Gastrocnemius medialis (tissue), 4 donors: ENCODE measurements around the gene ANTXR2. TPM values are rescaled to one million over a fixed set of nuclear protein-coding genes. Genes with fewer than 3 reads are reported as not detected.

Experiments used
- ATAC-seq, 2 donors: fragments of 150-250 bp; one replicate each; pipeline ENCODE4 v1.9.1; 2016
- DNase-seq, 2 donors: peaks; one replicate each; pipeline ENCODE4 v3.0.0-alpha.2; 2019
- H3K27ac ChIP-seq, 4 donors: fragments of 200-600 bp; sonication (generic); 1 replicate in 1 of 4; 2 replicates in 3 of 4; pipeline ENCODE4 v1.5.1; 2016 to 2018; ENCODE audit warnings: mild to moderate bottlenecking in 2 of 4, moderate library complexity in 1 of 4
- H3K27me3 ChIP-seq, 3 donors: fragments of 200-600 bp; sonication (generic) in 2 of 3; 1 replicate in 1 of 3; 2 replicates in 2 of 3; pipeline versions ENCODE4 v1.5.1 to v1.6.0; 2016 to 2019; ENCODE audit warnings: mild to moderate bottlenecking in 1 of 3, moderate library complexity in 1 of 3
- H3K36me3 ChIP-seq, 2 donors: fragments of 200-600 bp; sonication (generic) in 1 of 2; one replicate each; pipeline ENCODE4 v1.5.1; 2017 to 2018
- H3K4me1 ChIP-seq, 2 donors: fragments of 200-600 bp; sonication (generic) in 1 of 2; one replicate each; pipeline ENCODE4 v1.5.1; 2016 to 2017; ENCODE audit warnings: mild to moderate bottlenecking in 2 of 2
- H3K4me3 ChIP-seq, 4 donors: fragments of 200-600 bp; sonication (generic) in 3 of 4; 1 replicate in 1 of 4; 2 replicates in 3 of 4; pipeline ENCODE4 v1.5.1; 2016 to 2019; ENCODE audit warnings: mild to moderate bottlenecking in 2 of 4
- H3K9me3 ChIP-seq, 3 donors: fragments of 200-600 bp; sonication (generic) in 2 of 3; 1 replicate in 1 of 3; 2 replicates in 2 of 3; pipeline ENCODE4 v1.5.1; 2016 to 2019
- POLR2A ChIP-seq, 2 donors: fragments of 450-650 bp; IDR thresholded peaks; one replicate each; pipeline ENCODE4 v1.6.1; 2017; ENCODE audit warnings: antibody characterized with exemption in 2 of 2, mild to moderate bottlenecking in 2 of 2, moderate library complexity in 2 of 2
- in situ Hi-C, 4 donors: fragments of 200-750 bp; cut with MboI; loops; one replicate each; pipeline versions ENCODE4 v1.15.0 to v1.8.0; 2017; ENCODE audit warnings: low sequenced_read_pairs in 4 of 4
- intact Hi-C: fragments of 100-400 bp; cut with DNase I; formaldehyde crosslinking; loops from one replicate; pipeline ENCODE4 v1.15.1; 2023; ENCODE audit warnings: low total_unique reads
- total RNA-seq, 4 donors: library from RNA; depleted of rRNA; stranded (reverse); fragments of >200 nt; gene quantifications; one replicate each; pipeline versions ENCODE4 v1.1.0 to v1.2.3, GENCODE V29; 2016
- TF ChIP-seq, protein P1 (sequence below), 5 experiments: fragments of 450-650 bp in 3 of 5; fragments of 200-600 bp in 2 of 5; sonication (generic) in 2 of 5; IDR thresholded peaks in 4 of 5; conservative IDR thresholded peaks in 1 of 5; 1 replicate in 4 of 5; 2 replicates in 1 of 5; pipeline ENCODE4 v1.5.1; 2016 to 2019; ENCODE audit warnings: antibody characterized with exemption in 5 of 5, mild to moderate bottlenecking in 3 of 5, moderate library complexity in 3 of 5

ANTXR2 gene
- total RNA-seq, 4 donors from 2014 or later, result 14.5 to 41.0 (median 23.1) TPM

DNA sequence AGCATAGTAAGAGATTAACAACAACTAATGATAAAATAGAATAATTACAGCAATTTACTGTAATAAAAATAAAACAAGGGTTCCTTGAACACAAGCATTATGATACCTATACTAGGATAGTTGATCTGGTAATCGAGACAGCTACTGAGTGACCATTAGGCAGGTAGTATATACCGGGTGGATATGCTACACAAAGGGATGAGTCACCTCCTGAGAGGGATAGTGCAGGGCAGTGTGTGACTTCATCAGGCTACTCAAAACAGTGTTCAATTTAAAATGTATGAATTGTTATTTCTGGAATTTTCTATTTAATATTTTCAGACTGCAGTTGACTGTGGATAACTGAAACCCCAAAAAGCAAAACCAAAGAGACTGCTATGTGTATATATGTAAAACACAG is 9.7 kb upstream of the ANTXR2 start:
- TF ChIP-seq, protein P1, sequence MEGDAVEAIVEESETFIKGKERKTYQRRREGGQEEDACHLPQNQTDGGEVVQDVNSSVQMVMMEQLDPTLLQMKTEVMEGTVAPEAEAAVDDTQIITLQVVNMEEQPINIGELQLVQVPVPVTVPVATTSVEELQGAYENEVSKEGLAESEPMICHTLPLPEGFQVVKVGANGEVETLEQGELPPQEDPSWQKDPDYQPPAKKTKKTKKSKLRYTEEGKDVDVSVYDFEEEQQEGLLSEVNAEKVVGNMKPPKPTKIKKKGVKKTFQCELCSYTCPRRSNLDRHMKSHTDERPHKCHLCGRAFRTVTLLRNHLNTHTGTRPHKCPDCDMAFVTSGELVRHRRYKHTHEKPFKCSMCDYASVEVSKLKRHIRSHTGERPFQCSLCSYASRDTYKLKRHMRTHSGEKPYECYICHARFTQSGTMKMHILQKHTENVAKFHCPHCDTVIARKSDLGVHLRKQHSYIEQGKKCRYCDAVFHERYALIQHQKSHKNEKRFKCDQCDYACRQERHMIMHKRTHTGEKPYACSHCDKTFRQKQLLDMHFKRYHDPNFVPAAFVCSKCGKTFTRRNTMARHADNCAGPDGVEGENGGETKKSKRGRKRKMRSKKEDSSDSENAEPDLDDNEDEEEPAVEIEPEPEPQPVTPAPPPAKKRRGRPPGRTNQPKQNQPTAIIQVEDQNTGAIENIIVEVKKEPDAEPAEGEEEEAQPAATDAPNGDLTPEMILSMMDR (IDR thresholded peaks at IDR 0.05 in 4 of 5, conservative IDR thresholded peaks at IDR 0.05 in 1 of 5), result no peak
- intact Hi-C loops, result no loop called here
- H3K36me3 ChIP-seq, result no peaks in the 10 kb centered on the region
- no peak for ATAC-seq
- in situ Hi-C loops, result no loop called here
- no peak overlapping the region for H3K27ac ChIP-seq
- no peaks in the 10 kb centered on the region for H3K4me1 ChIP-seq
- DNase-seq, result no peak
- H3K27me3 ChIP-seq, result no peaks in the 10 kb centered on the region
- H3K9me3 ChIP-seq, result no peaks in the 10 kb centered on the region
- H3K4me3 ChIP-seq, result no peak overlapping the region

DNA sequence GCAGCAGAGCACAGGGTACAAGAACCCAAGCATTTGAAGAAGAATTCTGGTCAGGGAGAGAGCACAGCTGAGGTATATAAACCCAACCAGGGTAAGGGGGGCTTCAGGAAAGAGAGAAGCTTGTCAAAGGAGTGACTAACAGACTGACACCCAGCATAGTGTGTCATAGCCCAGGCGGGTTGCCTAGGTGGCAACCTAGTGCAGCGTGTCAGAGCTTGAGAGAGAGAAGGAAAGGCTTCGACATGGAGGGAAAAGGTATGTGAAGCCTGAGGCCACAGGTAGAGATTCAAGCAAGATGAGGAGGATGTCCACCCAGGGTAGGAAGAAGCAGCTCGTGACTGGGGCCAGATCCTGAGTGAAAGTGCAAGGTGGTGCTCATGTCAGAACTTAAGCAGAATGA is 8.5 kb upstream of the ANTXR2 start:
- TF ChIP-seq, protein P1 (IDR thresholded peaks at IDR 0.05 in 4 of 5, conservative IDR thresholded peaks at IDR 0.05 in 1 of 5), result no peak
- no peak for TF ChIP-seq POLR2A (IDR thresholded peaks at IDR 0.05)
- in situ Hi-C loops, result no loop called here
- H3K4me1 ChIP-seq, result no peaks in the 10 kb centered on the region
- DNase-seq (no peak), ATAC-seq (no peak)
- H3K27ac ChIP-seq, result no peak overlapping the region
- H3K27me3 ChIP-seq, result no peaks in the 10 kb centered on the region
- intact Hi-C loops, result no loop called here
- H3K4me3 ChIP-seq, result no peak overlapping the region
- no peaks in the 10 kb centered on the region for H3K9me3 ChIP-seq
- no peaks in the 10 kb centered on the region for H3K36me3 ChIP-seq

DNA sequence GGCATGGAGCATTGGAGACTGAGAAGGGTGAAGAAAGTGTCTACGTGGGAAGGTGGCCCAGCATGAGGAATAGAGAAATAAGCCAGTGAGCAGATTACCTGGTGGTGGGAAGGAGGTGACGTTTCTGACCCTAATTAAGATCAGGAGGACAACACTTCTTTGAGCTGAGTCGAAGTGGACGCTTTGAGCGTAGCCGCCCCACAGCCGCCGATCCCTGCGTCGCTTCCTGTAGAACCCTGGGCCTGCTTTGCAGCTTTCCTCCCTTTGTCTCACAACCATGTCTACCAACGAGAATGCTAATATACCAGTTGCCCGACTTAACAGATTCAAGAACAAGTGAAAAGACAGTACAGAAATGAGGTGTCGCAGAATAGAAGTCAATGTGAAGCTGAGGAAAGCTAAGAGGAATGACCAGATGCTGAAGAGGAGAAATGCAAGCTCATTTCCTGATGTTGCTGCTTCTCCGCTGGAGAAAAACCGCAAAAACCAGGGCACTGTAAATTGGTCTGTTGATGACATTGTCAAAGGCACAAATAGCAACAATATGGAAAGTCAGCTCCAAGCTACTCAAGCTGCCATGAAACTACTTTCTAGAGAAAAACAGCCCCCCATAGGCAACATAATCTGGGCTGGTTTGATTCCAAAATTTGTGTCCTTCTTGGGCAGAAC is 6.4 kb upstream of the ANTXR2 start:
- ATAC-seq (no peak), DNase-seq (no peak)
- Histone ChIP-seq H3K27ac (no peak overlapping the region), H3K4me1 (no peaks in the 10 kb centered on the region), H3K9me3 (no peaks in the 10 kb centered on the region), H3K36me3 (no peaks in the 10 kb centered on the region), H3K4me3 (no peak overlapping the region), H3K27me3 (no peaks in the 10 kb centered on the region)
- TF ChIP-seq, protein P1 (IDR thresholded peaks at IDR 0.05 in 4 of 5, conservative IDR thresholded peaks at IDR 0.05 in 1 of 5), result no peak
- no peak for TF ChIP-seq POLR2A (IDR thresholded peaks at IDR 0.05)
- intact Hi-C loops (no loop called here), in situ Hi-C loops (no loop called here)

DNA sequence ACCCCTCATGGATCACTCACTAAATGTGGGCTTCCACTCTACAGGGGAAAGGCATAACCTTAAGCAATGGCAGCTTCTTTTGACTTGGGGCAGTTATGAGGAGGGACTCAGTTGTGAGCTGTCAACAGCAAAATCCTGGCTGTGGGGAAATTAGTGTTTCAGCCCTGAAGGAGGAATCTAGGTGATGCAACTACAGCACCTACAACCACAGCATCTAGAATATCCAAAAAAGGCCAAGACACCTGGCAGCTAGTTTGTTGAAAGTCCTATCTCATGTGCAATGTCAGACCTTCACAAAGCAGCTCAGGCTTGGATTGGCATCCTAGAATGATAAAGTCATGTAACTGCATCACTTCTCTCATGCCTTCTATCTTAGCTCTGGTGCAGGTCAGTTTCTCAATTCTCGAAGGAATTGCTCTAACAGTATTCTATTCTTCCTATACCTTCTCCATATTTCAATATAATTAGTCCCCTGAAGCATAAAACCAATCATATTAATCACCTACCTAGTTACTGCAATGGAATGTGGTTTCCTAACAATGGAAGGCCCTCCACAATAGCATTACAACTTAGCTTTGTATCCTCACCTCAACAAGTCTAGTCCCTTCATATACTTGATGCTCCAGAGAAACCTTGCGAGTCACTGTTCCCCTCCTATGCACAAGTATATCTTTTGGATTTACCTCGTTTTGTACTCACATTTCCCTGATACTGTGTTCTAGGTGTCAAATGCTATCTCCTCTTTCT is 5.5 kb upstream of the ANTXR2 start:
- no peak for ATAC-seq
- in situ Hi-C loops, result no loop called here
- H3K4me1 ChIP-seq, result no peaks in the 10 kb centered on the region

More for the DNA sequence above, 5.5 kb upstream of the ANTXR2 start:
- no peaks in the 10 kb centered on the region for H3K36me3 ChIP-seq
- H3K27me3 ChIP-seq, result no peaks in the 10 kb centered on the region
- H3K9me3 ChIP-seq, result no peaks in the 10 kb centered on the region
- DNase-seq, result no peak
- no peak overlapping the region for H3K4me3 ChIP-seq
- TF ChIP-seq, protein P1 (IDR thresholded peaks at IDR 0.05 in 4 of 5, conservative IDR thresholded peaks at IDR 0.05 in 1 of 5), result no peak
- no peak for TF ChIP-seq POLR2A (IDR thresholded peaks at IDR 0.05)
- intact Hi-C loops, result no loop called here
- H3K27ac ChIP-seq, result no peak overlapping the region
